ENCODE measurements around the gene URM1.

GRCh38 chr9:128414461-128414860 lies 43.3 kb downstream of the URM1 start:
- TF ChIP-seq, protein P1, sequence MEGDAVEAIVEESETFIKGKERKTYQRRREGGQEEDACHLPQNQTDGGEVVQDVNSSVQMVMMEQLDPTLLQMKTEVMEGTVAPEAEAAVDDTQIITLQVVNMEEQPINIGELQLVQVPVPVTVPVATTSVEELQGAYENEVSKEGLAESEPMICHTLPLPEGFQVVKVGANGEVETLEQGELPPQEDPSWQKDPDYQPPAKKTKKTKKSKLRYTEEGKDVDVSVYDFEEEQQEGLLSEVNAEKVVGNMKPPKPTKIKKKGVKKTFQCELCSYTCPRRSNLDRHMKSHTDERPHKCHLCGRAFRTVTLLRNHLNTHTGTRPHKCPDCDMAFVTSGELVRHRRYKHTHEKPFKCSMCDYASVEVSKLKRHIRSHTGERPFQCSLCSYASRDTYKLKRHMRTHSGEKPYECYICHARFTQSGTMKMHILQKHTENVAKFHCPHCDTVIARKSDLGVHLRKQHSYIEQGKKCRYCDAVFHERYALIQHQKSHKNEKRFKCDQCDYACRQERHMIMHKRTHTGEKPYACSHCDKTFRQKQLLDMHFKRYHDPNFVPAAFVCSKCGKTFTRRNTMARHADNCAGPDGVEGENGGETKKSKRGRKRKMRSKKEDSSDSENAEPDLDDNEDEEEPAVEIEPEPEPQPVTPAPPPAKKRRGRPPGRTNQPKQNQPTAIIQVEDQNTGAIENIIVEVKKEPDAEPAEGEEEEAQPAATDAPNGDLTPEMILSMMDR (conservative IDR thresholded peaks at IDR 0.05; ENCODE audit: low read length), result no peak
- no peak for TF ChIP-seq EZH2phosphoT487 (IDR thresholded peaks at IDR 0.05; ENCODE audit: borderline replicate concordance)

All from Loucy (cell line).